Epithelial cell of esophagus (primary cell): Measurements from ENCODE around the gene LEFTY1.

Source experiments
- DNase-seq: peaks from one replicate; pipeline ENCODE4 v3.0.0; 2010; ENCODE audit warnings: low read depth
- H3K4me3 ChIP-seq: 2 replicates; pipeline ENCODE4 v1.5.1; 2011; ENCODE audit warnings: mild to moderate bottlenecking, low read length, control low read depth
- CTCF ChIP-seq: IDR thresholded peaks from 2 replicates; pipeline ENCODE4 v1.5.1; 2011; ENCODE audit warnings: low read depth, mild to moderate bottlenecking, low read length, control low read depth, inconsistent platforms; ENCODE audit not compliant: insufficient read depth; ENCODE audit errors: missing control alignments

Gene LEFTY1

GRCh38 chr1:225903623-225904022, 14.7 kb upstream of the LEFTY1 start:
- no peak overlapping the region for H3K4me3 ChIP-seq
- DNase-seq = no peak
- no peak for TF ChIP-seq CTCF

- TF ChIP-seq CTCF = no peak
- DNase-seq = no peak
- no peak overlapping the region for H3K4me3 ChIP-seq
These were observed 10.3 kb upstream of the LEFTY1 start for GRCh38 chr1:225899044-225899925.

- no peak for TF ChIP-seq CTCF
- no peak overlapping the region for H3K4me3 ChIP-seq
- no peak for DNase-seq
These were observed 8.9 kb upstream of the LEFTY1 start for GRCh38 chr1:225897595-225898514.

GRCh38 chr1:225896937-225897549, 8.1 kb upstream of the LEFTY1 start:
- no peak for TF ChIP-seq CTCF
- peak; percentile 86 for DNase-seq
- H3K4me3 ChIP-seq = no peak overlapping the region

- no peak for DNase-seq
- H3K4me3 ChIP-seq = no peak overlapping the region
- no peak for TF ChIP-seq CTCF
These were observed 7.5 kb upstream of the LEFTY1 start for GRCh38 chr1:225896494-225896893.

GRCh38 chr1:225892307-225892706, 3.4 kb upstream of the LEFTY1 start:
- no peak overlapping the region for H3K4me3 ChIP-seq
- DNase-seq = no peak
- TF ChIP-seq CTCF = no peak
